Measurements from ENCODE around the gene SPNS3.

SPNS3 gene

DNA sequence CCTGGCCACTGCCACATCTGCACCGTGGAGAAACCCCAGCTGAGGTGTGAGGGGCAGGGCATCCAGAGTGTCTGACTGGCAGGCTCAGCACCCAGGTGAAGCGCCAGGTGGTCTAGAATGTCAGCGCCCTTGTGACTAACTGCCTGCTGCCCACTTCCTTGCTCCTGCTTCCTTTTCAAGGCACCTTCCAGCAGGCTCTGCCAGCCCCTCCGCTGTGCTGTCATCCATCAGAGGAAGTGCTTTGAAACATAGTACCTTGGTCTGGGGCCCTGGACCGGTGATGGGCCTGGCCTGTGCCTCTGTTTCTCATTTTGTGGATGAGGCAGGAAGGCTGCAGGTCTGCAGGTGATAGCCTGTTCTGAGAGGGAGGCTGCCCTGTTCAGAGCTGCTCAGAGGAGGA lies 70.4 kb downstream of the SPNS3 start:
- TF ChIP-seq JUND (IDR thresholded peaks at IDR 0.05; ENCODE audit: low read depth), result no peak
- in situ Hi-C loops (cut with HindIII; ENCODE audit: low pct_unique_long_range_greater_than_20kb, low sequenced_read_pairs), result no loop called here
- DNase-seq (ENCODE audit: low read depth in 1 of 2, low spot score in 1 of 2), result no peak

DNA sequence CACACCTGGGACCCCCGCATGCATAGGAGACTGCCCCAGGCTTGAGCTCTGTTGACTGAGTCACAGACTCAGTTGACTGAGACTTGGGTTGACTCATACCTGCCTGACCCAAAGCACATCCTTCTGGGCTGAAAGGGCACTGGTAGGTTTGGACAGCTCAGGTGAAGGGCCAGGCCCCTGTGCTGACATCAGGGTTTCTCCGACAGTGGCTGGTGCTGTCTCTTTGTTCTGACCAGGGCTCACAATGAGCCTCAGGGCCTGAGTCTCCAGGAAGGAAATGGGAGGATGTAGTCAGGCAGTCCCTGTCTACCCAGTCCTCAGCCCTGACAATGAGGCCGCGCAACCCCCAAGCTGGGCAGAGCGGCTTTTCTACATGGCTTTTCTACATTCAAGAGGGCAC lies 71.4 kb downstream of the SPNS3 start:
- no peak for TF ChIP-seq JUND (IDR thresholded peaks at IDR 0.05; ENCODE audit: low read depth)
- in situ Hi-C loops (cut with HindIII; ENCODE audit: low pct_unique_long_range_greater_than_20kb, low sequenced_read_pairs), result no loop called here
- no peak for DNase-seq (ENCODE audit: low read depth in 1 of 2, low spot score in 1 of 2)

DNA sequence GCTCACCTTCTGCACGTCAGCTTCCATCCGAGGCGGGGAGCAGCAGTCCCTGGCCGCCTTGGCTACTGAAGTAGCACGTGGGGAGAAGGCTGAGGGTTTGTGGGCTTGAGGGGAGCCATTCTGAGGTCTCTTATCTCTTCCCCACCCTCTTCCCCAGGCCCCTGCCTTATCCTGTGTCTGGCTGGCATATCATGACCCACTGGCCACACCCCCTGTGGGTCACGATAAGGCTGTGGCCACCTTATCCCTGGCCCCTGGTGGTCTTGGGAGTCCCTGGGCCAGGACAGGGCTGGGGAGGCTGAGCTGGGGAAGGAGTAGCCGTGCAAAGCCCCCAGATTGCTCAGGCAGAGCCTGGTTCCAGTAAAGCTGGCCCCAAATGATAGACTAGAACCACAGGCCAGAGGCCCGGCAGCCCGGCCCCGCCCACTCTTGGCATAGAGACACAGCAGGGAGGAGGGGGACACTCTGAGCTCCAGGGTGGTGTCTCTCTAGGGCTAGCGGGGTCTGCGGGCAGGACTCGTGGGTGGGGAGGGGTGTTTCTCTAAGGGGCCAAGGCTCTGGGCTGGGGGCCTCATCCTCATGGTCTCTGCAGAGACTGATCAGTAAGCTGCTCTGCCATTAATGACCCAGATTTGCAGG lies 72.6 kb downstream of the SPNS3 start:
- no peak for DNase-seq (ENCODE audit: low read depth in 1 of 2, low spot score in 1 of 2)
- TF ChIP-seq JUND (IDR thresholded peaks at IDR 0.05; ENCODE audit: low read depth), result no peak
- in situ Hi-C loops (cut with HindIII; ENCODE audit: low pct_unique_long_range_greater_than_20kb, low sequenced_read_pairs), result no loop called here

DNA sequence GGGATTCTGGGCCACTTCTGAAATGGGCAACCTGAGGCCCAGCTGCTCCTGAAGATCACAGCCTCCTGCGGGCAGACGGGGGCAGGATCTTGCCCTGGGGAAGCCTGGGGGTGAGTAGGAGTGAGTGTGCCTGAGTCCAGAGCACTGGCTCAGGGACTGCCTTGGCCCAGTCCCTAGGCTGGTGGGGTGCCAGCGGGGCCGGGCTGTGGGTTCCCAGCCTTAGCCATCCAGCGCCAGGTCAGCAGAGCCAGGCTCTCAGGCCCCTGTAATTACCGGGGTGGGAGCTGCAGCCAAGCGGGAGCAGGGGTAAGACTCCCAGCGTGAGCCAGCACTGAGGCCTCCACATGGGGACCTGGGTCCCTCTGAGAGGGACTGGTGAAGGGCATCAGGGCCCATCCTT lies 73.2 kb downstream of the SPNS3 start:
- no peak for DNase-seq (ENCODE audit: low read depth in 1 of 2, low spot score in 1 of 2)
- TF ChIP-seq JUND (IDR thresholded peaks at IDR 0.05; ENCODE audit: low read depth), result no peak
- in situ Hi-C loops (cut with HindIII; ENCODE audit: low pct_unique_long_range_greater_than_20kb, low sequenced_read_pairs), result no loop called here

DNA sequence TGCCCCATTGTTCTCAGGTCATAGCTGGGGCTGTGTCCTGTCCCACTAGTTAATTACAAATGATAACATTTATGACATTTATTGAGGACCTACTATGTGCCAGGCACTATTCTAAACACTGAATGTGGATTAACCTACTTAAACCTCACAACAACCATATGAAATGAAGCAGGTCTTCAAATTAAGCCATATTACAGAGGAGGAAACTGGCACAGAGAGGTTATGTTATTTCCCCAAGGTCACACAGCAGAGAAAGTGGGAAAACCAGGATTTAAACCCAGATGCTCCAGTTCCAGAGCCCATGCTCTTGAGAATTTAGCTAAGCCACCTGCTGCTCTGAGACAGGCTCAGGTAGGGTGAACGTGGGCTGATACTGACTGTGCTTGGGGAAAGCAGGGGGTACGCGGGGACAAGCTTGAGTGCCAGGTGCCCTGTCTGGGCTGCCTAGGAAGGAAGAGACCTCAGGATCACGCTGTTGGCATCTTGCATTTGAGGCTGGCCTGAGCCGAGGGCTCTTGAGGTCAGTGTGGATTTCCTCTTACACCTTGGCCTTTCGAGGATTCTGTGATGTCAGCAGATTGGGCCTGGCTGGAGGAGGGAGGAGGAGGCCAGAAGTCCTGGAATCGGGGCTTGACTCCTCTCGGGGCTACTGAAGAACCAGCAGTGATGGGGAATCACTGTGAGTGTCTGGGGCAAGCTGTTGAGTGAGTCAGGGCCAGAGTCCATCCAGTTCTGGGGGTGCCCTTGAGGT lies 73.8 kb downstream of the SPNS3 start:
- no peak for DNase-seq (ENCODE audit: low read depth in 1 of 2, low spot score in 1 of 2)
- in situ Hi-C loops (cut with HindIII; ENCODE audit: low pct_unique_long_range_greater_than_20kb, low sequenced_read_pairs), result no loop called here
- no peak for TF ChIP-seq JUND (IDR thresholded peaks at IDR 0.05; ENCODE audit: low read depth)

DNA sequence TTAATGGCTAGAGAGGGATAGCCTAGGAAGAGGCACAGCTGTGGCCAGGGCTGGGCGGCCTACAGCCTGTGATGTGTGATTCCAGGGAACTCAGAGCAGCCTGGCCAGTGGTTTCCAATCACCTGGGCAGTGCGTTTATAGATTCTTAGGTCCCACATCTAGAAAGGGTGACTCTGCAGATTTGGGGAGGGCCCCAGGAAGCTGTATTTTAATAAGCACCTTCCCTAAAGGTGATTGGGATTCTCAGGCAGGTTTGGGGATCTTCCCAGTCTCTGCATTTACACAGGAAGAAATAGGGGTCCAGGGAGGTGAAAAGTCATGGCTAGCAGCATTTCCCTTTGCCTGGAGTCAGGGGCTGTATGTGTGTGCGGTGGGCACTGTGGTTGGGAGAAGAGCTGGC lies 74.5 kb downstream of the SPNS3 start:
- in situ Hi-C loops (cut with HindIII; ENCODE audit: low pct_unique_long_range_greater_than_20kb, low sequenced_read_pairs), result no loop called here
- TF ChIP-seq JUND (IDR thresholded peaks at IDR 0.05; ENCODE audit: low read depth), result no peak
- DNase-seq (ENCODE audit: low read depth in 1 of 2, low spot score in 1 of 2), result no peak

DNA sequence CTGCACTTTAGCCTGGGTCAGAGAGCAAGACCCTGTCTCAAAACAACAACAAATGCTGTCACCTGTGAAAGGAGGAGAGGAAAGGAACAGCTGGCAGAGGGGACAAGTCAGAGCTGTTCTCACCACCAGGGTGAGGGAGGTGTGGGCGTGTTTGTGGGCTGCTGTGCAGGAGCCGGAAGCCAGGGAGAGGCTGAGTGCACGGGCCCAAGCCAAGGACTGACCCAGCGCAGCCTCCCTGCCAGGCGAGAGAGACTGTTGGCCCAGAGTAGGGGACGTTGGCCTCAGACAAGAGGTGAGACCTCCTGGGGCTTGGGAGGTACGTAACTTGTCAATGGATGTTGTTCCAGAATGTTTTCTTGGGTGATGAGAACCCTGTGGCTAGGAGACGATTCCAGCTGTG lies 75.7 kb downstream of the SPNS3 start:
- in situ Hi-C loops (cut with HindIII; ENCODE audit: low pct_unique_long_range_greater_than_20kb, low sequenced_read_pairs), result no loop called here
- DNase-seq (ENCODE audit: low read depth in 1 of 2, low spot score in 1 of 2), result no peak
- no peak for TF ChIP-seq JUND (IDR thresholded peaks at IDR 0.05; ENCODE audit: low read depth)

DNA sequence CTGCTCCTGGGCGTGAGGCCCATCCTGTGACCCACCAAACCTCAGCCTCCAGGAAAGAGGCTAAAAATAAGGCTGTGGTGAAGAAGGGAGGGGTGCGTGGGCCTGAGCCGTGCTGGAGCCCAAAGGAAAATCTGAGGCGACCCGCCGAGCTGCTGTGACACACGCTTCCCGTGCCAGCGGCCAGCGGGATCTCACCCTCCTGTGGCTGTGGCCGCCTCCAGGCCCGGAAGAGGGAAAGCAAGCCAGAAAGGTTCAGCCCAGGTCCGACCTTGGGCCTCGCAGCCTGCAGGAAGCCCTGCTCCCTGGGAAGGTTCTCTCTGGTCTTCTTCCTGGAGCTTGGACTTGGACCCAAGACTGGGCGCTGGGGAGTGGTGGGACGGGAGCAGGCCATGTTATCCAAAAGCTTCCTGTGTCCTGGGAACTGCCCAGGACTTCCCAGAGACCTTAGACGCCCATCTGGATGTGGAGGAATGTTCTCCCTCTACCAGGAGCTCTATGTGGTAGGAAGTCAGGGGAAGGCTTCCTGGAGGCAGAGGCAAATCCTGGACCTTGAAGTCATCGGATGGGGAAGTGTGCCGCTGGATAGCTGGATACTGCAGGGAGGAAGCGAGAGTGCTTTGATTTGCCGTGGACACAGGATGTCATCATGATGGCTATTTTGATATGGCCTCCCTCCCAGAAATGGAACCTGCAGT lies 76.3 kb downstream of the SPNS3 start:
- in situ Hi-C loops (cut with HindIII; ENCODE audit: low pct_unique_long_range_greater_than_20kb, low sequenced_read_pairs), result no loop called here
- no peak for TF ChIP-seq JUND (IDR thresholded peaks at IDR 0.05; ENCODE audit: low read depth)
- DNase-seq (ENCODE audit: low read depth in 1 of 2, low spot score in 1 of 2), result no peak

DNA sequence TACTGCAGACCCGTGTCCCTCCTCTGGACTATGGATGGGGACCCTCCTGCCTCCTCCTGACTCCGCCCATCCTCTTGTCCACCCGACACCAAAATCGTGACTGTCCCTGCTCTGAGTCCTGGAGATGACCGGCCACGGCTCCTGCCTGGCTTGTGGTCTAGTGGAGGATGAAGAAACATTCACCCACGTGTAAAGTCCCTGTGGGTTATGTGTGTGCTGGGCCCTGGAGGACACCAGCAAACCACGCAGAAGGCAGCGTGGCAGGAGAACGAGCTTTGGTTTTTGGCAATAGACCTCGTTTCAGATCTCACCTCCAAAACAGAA lies 76.8 kb downstream of the SPNS3 start:
- in situ Hi-C loops (cut with HindIII; ENCODE audit: low pct_unique_long_range_greater_than_20kb, low sequenced_read_pairs), result no loop called here
- TF ChIP-seq JUND (IDR thresholded peaks at IDR 0.05; ENCODE audit: low read depth), result no peak
- DNase-seq (ENCODE audit: low read depth in 1 of 2, low spot score in 1 of 2), result no peak

DNA sequence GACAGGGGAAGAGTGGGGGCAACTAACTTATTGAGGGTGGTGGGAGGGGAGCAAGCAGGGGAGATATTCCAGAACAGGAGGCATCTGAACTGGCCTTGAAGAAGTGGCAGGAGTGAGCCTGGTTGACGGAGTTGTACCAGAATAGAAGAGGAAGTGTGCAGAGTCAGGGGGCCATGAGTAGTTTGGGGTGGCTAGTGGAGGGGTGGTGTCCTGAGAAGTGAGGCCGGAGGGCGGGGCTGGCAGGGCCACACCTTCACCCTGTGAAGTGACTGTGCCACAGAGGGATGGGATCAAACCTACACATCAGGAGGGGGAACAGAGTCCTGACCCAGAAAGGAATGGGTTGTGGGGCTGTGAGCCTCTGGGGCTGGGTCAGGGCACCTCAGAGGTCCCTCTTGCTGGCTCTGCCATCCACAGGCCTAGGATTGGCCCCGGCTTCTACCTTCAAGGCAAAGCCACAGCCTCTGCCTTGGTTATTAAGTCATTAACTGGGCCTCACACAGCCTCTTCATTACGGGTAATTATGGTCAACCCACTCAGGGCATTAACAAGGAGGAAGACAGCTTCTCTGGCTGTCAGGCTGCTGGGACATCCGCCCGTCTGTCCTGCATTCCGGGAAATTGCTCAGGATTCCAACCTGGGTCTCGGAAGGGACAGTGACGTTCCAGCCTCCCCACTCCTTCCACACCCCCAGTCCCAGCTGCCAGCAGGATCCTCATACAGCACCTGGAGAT lies 77.6 kb downstream of the SPNS3 start:
- TF ChIP-seq JUND (IDR thresholded peaks at IDR 0.05; ENCODE audit: low read depth), result no peak
- in situ Hi-C loops (cut with HindIII; ENCODE audit: low pct_unique_long_range_greater_than_20kb, low sequenced_read_pairs), result no loop called here
- no peak for DNase-seq (ENCODE audit: low read depth in 1 of 2, low spot score in 1 of 2)

DNA sequence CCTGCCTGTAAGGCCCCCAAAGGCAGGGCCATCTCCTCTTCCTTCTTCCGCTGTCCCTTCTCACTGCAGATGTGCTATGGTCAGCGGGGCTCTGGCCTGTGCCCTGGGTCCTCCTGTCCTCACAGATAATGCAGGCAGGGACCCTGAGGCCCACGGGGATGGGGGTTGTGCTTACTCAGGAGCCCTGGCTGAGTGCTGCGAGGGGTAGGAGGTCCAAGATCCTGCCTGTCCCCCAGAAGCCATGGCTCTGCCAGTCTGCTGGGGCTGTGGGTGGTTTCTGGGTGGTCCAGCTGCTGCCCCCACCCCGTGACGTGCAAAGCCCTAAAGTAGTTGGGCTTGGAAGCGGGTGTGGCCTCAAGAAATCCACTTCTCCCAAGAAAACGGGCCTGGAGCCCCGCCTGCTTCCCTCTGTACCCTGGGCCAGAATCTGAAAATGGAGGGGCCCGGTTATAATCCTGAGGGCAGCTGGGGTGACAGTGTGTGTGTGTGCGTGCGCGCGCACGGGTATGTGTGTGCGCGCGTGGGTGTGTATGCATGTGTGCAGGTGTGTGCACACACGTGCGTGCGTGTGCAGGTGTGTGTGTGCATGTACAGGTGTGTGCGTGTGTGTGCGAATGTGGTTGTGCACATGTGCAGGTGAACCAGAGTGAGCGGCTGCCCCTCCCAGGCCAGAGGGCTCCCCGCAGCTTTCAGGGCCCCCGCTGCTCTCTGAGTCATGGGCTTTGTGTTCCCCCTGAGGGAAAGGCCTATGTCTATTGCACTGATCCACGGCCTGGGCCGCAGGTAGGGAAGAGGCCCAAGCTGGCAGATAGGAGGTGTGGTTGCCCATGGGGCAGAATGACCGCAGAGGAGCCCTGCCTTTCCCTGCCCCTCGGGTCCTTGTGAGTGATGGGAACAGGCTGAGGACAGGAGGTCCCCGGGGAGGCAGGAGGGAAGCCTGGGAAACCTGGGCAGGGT lies 78.7 kb downstream of the SPNS3 start:
- TF ChIP-seq JUND (IDR thresholded peaks at IDR 0.05; ENCODE audit: low read depth), result no peak
- no peak for DNase-seq (ENCODE audit: low read depth in 1 of 2, low spot score in 1 of 2)
- in situ Hi-C loops (cut with HindIII; ENCODE audit: low pct_unique_long_range_greater_than_20kb, low sequenced_read_pairs), result no loop called here
